Hepatocyte (in vitro differentiated cells): ENCODE data around the gene NOP14. TPM values are rescaled to one million over a fixed set of nuclear protein-coding genes. Genes with fewer than 3 reads are reported as not detected.

Experiments used
- DNase-seq: peaks from one replicate; pipeline ENCODE4 v3.0.0-alpha.2; 2016; ENCODE audit warnings: low spot score
- H2AFZ ChIP-seq: fragments of 200-600 bp; sonication (generic); 2 replicates; pipeline ENCODE4 v1.6.0; 2016; ENCODE audit warnings: antibody characterized with exemption, mild to moderate bottlenecking
- H3K27ac ChIP-seq: fragments of 200-600 bp; sonication (generic); 2 replicates; pipeline ENCODE4 v1.5.1; 2016; ENCODE audit warnings: mild to moderate bottlenecking
- H3K27me3 ChIP-seq: fragments of 200-600 bp; sonication (generic); 2 replicates; pipeline ENCODE4 v1.6.1; 2016
- H3K36me3 ChIP-seq: fragments of 200-600 bp; sonication (generic); replicated peaks from 2 replicates; pipeline ENCODE4 v1.5.1; 2016; ENCODE audit warnings: low read depth; ENCODE audit not compliant: insufficient read depth
- H3K4me1 ChIP-seq: fragments of 200-600 bp; sonication (generic); 2 replicates; pipeline ENCODE4 v1.5.1; 2016; ENCODE audit warnings: mild to moderate bottlenecking, moderate library complexity; ENCODE audit not compliant: insufficient read depth
- H3K4me2 ChIP-seq: fragments of 200-600 bp; sonication (generic); 2 replicates; pipeline ENCODE4 v1.6.0; 2016
- H3K4me3 ChIP-seq: fragments of 200-600 bp; sonication (generic); 2 replicates; pipeline ENCODE4 v1.5.1; 2016; ENCODE audit warnings: mild to moderate bottlenecking
- H3K79me2 ChIP-seq: fragments of 200-600 bp; sonication (generic); 2 replicates; pipeline ENCODE4 v1.6.0; 2017; ENCODE audit warnings: mild to moderate bottlenecking
- H3K9me2 ChIP-seq: fragments of 200-600 bp; sonication (generic); replicated peaks from 2 replicates; pipeline ENCODE4 v1.6.0; 2017; ENCODE audit warnings: mild to moderate bottlenecking; ENCODE audit not compliant: insufficient read depth
- H3K9me3 ChIP-seq: fragments of 200-600 bp; sonication (generic); 2 replicates; pipeline ENCODE4 v1.5.1; 2016; ENCODE audit warnings: low read depth, mild to moderate bottlenecking
- H4K20me1 ChIP-seq: fragments of 200-600 bp; sonication (generic); 2 replicates; pipeline ENCODE4 v1.6.0; 2016; ENCODE audit warnings: mild to moderate bottlenecking; ENCODE audit not compliant: insufficient read depth, poor library complexity, severe bottlenecking
- CTCF ChIP-seq: fragments of 200-600 bp; sonication (generic); IDR thresholded peaks from 2 replicates; pipeline ENCODE4 v1.5.1; 2016; ENCODE audit warnings: antibody characterized with exemption, mild to moderate bottlenecking; ENCODE audit not compliant: poor library complexity
- EZH2 ChIP-seq: fragments of 200-600 bp; sonication (generic); IDR thresholded peaks from 2 replicates; pipeline ENCODE4 v1.6.1; 2016; ENCODE audit warnings: antibody characterized with exemption, mild to moderate bottlenecking, borderline replicate concordance
- EZH2phosphoT487 ChIP-seq: fragments of 200-600 bp; sonication (generic); IDR thresholded peaks from one replicate; pipeline ENCODE4 v1.6.1; 2018; ENCODE audit warnings: antibody characterized with exemption, mild to moderate bottlenecking, low read depth, moderate library complexity; ENCODE audit not compliant: unreplicated experiment, severe bottlenecking
- WGBS: methylation state at CpG from one replicate; pipeline ENCODE4 v1.1.6; 2016; ENCODE audit warnings: low lambda C conversion rate; ENCODE audit errors: missing lambda C conversion rate; 5-methylcytosine and 5-hydroxymethylcytosine counted together
- polyA plus RNA-seq: library from polyadenylated mRNA; unstranded; fragments of >200 nt; fragmentation: Nextera tagmentation; extraction: Ambion mirVana; gene quantifications from 2 replicates; pipeline ENCODE4 v1.2.1, GENCODE V29; 2016
- total RNA-seq: library from RNA; depleted of rRNA; stranded (reverse); fragments of >200 nt; gene quantifications from 2 replicates; pipeline ENCODE4 v1.2.3, GENCODE V29; 2014

The NOP14 gene
- total and polyA plus RNA-seq, 2 experiments from 2014 or later: 18.8 to 22.7 TPM

GRCh38 chr4:2915789-2916188 lies 47.4 kb downstream of the NOP14 start:
- DNase-seq: no peak
- H3K4me1 ChIP-seq: no peaks in the 10 kb centered on the region
- no peak overlapping the region for H3K27ac ChIP-seq
- peaks cover 50% of the 10 kb centered on the region for H3K79me2 ChIP-seq
- WGBS: 99% methylated on average over 9 of the region's 9 CpGs
- no peaks in the 10 kb centered on the region for H3K9me3 ChIP-seq
- no peak overlapping the region for H3K4me3 ChIP-seq
- peaks cover 6% of the 10 kb centered on the region for H3K36me3 ChIP-seq
- H4K20me1 ChIP-seq: no peaks in the 10 kb centered on the region
- TF ChIP-seq CTCF: no peak
- TF ChIP-seq EZH2: no peak
- TF ChIP-seq EZH2phosphoT487: no peak
- no peaks in the 10 kb centered on the region for H3K27me3 ChIP-seq
- H2AFZ ChIP-seq: no peak overlapping the region
- no peaks in the 10 kb centered on the region for H3K9me2 ChIP-seq
- no peak overlapping the region for H3K4me2 ChIP-seq

DNA sequence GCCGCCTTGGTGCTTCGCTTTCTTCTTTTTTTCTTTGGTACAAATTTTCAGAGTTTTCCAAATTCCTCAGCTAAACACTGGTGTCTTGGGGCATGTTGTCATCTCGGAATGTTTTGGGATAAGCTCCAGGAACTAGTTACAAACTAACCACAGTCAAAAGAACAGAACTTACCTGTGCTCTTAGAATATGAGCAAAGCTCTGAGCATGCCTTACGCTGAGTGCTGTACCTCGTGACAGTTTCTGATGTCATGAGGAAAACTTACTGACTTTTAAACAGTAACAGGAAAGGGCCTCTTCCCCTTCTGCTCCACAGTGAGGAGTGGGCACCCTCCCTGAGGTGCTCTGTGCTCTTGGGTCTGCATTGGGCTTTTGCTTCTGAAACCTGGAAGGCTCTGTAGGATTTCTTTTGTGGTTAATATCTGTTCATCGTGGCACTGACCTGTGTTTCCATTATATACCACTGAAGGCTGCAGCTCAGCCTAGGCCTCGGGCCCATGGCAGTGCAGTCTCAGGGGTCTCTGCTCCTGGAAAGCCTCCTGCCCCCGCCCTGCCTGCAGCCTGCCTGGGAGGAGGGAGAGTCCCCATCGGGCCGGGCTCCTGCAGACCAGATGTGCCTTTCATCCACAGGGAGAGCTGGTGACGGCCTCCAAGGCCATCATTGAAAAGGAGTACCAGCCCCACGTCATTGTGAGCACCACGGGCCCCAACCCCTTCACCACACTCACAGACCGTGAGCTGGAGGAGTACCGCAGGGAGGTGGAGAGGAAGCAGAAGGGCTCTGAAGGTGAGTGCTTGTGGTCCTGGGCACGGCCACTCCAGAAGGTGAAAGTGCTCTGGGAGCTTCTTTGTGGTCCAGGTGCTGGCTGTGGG lies 48.7 kb downstream of the NOP14 start:
- TF ChIP-seq EZH2 (no peak), EZH2phosphoT487 (no peak), CTCF (no peak)
- no peak overlapping the region for H3K27ac ChIP-seq
- H3K4me3 ChIP-seq: no peak overlapping the region
- no peaks in the 10 kb centered on the region for H3K9me3 ChIP-seq
- peaks cover 6% of the 10 kb centered on the region for H3K36me3 ChIP-seq
- H3K4me2 ChIP-seq: no peak overlapping the region
- no peak for DNase-seq
- no peak overlapping the region for H2AFZ ChIP-seq
- H3K27me3 ChIP-seq: no peaks in the 10 kb centered on the region
- H3K79me2 ChIP-seq: peaks cover 43% of the 10 kb centered on the region
- H3K9me2 ChIP-seq: no peaks in the 10 kb centered on the region
- H3K4me1 ChIP-seq: no peaks in the 10 kb centered on the region
- 93% methylated on average over 13 of the region's 16 CpGs for WGBS
- no peaks in the 10 kb centered on the region for H4K20me1 ChIP-seq

DNA sequence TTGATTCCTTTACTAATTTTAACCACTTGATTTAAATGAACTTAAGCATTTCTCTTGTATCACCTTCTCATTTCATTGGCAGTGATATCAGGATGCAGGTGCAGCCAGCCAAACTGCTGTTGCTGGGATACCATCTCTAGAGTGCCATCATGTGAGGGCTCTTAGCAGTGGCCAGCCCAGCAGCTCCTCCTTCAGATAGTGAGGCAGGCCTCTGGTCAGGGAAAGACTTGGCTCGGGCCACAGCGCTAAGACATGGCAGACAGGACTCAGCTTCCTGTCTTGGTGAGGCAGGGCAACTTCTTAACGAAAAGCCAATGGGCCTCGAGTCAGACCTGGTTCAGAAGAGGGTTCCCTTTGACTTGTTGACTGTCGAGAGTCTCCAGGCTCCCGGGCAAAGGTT lies 50.0 kb downstream of the NOP14 start:
- H3K27me3 ChIP-seq: no peaks in the 10 kb centered on the region
- 92% methylated on average over 6 of the region's 6 CpGs for WGBS
- no peaks in the 10 kb centered on the region for H3K4me1 ChIP-seq
- no peaks in the 10 kb centered on the region for H4K20me1 ChIP-seq
- no peaks in the 10 kb centered on the region for H3K9me3 ChIP-seq
- no peak overlapping the region for H3K4me3 ChIP-seq
- H3K9me2 ChIP-seq: no peaks in the 10 kb centered on the region
- H3K27ac ChIP-seq: no peak overlapping the region
- H2AFZ ChIP-seq: no peak overlapping the region
- H3K4me2 ChIP-seq: no peak overlapping the region
- H3K36me3 ChIP-seq: peaks cover 6% of the 10 kb centered on the region
- TF ChIP-seq CTCF: no peak
- no peak for TF ChIP-seq EZH2phosphoT487
- TF ChIP-seq EZH2: no peak
- DNase-seq: no peak
- H3K79me2 ChIP-seq: peaks cover 31% of the 10 kb centered on the region
